HG03135 (cell line): Measurements from ENCODE around the gene ASXL2.
"Not testable (repeated sequence)": the region's sequence is repeated elsewhere in the genome, so short reads cannot be mapped to it uniquely, and the experiment has no call there.

ENCODE experiments used
- ATAC-seq: cut with Tn5 transposase; IDR thresholded peaks from one replicate; pipeline ENCODE4 v1.9.1; 2021; ENCODE audit warnings: mild to moderate bottlenecking, moderate library complexity; ENCODE audit not compliant: unreplicated experiment

The ASXL2 gene

DNA sequence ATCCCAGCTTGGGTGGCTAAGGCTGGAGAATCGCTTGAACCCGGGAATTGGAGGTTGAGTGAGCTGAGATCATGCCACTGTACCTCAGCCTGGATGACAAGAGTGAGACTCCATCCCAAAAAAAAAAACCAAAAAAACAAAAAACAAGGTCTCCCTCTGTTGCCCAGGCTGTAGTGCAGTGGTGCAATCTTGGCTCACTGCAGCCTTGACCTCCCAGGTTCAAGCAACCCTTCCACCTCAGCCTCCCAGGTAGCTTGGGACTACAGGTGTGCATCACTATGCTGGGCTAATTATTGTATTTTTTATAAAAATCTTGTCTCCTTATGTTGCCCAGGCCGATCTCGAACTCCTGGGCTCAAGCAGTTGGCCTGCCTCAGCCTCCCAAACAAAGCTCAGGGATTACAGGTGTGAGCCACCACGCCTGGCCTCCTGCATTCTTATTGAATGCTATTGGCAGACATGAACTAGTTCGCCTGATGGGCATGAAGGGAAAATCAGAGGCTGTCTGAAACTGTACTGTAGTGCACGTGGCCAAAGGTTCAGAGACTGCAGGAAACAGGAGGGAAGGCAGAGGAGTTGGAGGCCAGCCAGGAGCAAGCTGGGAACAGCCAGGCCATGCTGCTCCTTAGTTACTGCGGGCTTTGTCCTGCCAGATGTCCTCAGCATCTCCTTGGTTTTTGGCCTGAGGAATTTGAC, 16.0 kb upstream of the ASXL2 start:
- ATAC-seq = no peak

DNA sequence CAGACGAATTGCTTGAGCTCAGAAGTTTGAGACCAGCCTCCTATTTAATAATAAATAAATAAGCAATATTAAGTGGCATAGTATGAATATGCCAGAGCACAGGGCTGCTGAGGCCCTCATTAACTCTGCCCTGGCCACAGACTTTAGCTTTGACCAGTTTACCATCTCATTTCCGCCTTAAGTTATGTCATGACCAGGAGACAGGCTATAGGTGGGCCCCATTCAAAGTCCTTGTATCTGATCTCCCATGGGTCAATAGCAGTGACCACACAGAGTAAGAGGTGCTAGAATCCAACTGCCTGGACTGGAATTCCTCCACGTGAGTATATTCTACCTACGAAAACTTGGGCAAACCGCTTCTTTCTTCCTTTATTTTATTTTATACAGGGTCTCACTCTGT, 13.4 kb upstream of the ASXL2 start:
- no peak for ATAC-seq

DNA sequence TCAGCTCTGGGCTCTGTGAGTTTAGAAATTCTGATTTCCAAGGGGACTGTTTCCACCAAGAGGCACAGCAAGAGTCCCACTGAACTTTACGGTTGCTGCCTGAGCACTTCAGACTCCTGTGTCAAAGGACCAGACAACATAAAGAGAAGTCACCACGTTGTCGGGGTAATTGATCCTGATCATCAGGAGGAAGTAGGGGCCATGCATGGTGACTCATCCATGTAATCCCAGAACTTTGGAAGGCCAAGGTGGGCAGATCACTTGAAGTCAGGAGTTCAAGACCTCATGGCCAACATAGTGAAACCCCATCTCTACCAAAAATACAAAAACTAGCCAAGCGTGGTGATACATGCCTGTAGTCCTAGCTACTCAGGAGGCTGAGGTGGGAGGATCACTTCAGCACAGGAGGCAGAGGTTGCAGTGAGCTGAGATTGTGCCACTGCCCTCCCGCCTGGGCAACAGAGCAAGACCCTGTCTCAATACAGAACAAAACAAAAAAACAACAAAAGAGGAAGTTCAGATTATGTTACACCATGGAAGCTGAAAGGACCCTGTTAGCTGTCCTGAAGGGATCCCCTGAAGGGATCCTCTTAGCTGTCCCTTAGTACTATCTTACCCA, 9.4 kb upstream of the ASXL2 start:
- ATAC-seq = no peak

DNA sequence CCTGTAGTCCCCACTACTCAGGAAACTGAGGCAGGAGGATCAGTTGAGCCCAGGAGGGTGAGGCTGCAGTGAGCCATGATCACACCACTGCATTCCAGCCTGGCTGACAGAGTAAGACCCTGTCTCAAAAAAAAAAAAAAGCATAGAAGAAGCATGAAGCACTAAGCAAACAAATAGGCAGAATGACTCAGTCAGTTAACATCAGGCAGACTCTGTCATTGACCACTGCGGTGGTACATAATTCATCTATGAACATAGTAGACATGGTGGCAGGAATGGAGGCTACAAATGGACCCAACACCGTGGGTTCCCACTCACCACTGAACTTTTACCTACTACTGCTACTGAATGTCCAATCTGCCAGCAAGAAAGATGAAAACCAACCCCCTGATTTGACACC, 7.6 kb upstream of the ASXL2 start:
- ATAC-seq = no peak

DNA sequence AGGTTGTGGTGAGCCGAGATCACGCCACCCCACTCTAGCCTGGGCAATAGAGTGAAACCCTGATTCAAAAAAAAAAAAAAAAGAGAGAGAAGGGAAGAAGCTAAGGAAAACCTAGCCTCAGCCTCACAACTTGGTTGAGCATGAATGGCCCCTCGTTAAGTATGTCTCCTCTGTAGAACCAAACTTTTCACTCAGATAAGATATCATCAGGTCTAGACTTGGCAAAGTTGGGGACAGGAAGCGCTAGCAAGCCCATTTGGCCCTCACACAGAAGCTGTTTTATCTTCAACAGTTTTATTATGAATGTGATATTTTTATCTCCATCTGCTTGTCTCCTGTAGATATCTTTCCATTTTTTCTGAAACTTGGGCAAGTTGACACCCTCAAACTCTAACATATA, 3.5 kb upstream of the ASXL2 start:
- no peak for ATAC-seq

DNA sequence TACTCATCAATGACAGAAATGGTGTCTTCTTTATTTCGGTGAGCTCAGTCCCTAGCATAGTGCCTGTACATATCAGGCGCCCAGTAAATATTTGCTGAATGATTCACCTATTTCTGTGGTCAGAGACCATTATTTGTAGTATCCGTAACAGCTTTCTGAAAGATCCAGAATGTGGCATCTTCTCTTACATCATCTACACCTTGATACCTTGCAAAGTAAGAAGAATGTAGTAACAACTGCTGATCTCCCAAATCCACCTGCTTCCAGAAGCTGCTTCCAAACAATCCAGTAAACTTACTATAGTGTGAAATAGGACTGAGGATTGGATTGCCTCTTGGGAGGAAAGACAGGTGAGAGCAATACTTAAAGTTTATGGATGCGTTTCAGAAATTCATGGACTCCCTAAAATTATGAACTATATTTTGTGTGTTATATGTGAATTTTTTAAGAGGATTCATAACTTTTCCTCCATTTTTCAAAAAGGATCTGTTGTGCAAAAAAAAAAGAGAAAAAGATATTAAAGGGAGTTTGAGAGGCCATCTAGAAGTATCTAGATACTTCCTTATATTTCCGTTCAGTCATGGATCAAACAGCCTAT, 945 bp upstream of the ASXL2 start:
- ATAC-seq = no peak

DNA sequence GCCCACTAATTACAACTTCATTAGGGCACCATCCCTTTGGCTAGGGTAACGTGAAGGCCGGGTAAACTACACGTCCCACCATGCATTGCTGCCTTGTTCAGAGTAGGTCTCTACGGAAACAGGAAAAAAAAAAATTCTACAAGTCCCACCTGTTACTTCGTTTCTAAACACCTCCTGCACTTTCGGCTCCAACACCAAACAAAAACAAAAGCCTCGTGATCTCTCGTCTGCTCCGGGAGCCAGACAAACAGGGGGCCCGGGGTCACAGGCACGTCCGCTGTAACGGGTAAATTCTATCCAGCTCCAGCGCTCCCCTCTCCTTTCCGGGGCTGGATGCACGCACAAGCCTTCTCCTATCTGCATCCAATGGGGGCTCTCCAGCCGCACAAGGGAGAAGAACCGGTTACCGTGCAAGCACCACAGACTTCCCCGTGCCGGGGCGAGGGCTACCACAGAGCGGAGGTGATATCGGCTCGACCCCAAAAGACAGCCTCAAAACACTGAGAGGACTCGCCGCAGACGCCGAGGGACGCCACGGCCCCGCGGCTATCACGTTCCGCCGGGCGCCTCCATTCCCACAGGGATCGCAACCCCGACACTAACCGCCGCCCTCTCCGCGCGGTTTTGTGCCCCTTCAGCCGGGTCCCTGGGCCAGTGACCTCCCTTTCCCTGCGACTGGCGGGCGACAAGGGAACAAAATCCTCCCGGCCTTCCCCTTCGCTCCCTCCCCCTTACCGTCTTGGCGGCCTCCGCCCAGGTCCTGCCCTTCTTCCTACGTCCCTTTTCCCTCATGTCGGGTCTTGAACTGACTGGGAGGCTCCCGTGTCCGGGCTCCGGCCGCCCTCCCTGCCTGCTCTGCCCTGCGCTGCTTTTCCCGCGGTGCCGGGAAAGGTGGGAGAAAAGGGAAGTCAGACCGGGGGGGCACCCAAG, 591 bp downstream of the ASXL2 start:
- peak; percentile 52 for ATAC-seq

DNA sequence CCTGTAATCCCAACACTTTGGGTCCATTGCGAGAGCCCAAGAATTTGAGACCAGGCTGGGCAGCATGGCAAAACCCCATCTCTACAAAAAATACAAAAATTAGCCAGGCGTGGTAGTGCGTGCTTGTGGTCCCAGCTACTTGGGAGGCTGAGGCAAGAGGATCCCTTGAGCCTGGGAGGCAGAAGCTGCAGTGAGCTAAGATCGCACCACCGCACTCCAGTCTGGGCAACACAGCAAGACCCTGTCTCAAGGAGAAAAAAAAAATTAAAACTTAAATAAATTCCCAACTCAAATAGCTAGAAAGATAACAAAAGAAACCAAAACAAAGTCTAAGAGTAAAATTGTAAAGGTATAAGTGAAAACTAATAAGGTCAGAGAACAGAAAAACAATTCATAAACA, 6.2 kb downstream of the ASXL2 start:
- no peak for ATAC-seq

DNA sequence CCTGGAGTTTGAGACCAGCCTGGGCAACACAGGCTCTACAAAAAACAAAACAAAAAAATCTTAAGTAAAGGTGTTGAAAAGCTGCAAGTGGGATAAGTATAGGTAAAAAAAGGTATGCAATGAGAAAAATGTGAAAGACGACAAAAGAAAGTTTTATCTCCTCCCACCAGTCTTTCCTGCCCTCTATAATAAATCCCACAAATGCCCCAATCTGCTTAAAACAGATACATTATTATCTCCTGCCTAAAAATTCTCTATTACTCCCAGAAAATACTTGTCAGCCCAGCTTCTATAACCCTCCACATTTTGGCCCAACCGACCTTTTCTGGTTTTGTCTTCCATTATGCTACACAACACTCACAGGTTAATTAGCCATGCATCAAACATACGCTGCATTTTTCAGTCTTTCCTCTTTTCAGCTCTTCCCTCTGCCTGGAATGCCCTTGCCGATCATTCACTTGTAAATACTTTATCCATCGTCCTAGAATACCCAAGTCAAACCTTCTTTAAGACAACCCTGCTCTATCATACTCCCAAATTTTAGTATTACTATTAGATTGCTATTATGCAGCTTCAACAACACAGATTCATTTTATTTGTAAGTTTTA, 10.8 kb downstream of the ASXL2 start:
- ATAC-seq = no peak

DNA sequence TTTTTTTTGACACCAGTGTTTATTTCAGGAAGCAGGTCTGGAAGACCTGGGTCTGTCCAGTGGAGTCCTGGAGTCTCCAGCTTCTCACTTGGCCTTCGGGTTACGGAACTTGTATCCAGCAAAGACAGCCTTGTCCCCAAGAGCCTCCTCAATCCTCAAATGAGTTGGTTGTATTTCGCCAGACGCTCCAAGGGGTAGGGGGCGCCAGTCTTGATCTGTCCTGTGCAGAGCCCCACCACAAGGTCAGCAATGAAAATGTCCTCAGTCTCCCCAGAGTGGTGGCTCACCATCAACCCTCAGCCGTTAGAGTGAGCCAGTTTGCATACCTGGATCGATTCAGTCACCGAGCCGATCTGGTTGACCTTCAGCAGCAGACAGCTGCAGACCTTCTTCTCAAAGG, 21.9 kb downstream of the ASXL2 start:
- ATAC-seq = no peak

DNA sequence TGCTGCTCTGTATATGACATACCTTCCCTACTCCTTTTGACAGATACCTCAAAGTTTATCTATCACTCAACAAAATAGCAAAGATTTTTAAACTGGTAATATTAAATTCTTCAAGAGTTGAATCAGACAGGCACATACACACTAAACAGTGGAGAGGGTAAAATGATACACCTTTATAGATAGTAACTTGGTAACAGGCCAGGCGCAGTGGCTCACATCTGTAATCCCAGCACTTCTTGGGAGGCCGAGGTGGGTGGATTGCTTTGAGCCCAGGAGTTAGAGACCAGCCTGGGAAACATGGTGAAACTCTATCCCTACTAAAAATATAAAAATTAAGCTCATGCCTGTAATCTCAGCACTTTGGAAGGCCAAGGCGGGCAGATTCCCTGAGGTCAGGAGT, 23.2 kb downstream of the ASXL2 start:
- ATAC-seq = no peak

DNA sequence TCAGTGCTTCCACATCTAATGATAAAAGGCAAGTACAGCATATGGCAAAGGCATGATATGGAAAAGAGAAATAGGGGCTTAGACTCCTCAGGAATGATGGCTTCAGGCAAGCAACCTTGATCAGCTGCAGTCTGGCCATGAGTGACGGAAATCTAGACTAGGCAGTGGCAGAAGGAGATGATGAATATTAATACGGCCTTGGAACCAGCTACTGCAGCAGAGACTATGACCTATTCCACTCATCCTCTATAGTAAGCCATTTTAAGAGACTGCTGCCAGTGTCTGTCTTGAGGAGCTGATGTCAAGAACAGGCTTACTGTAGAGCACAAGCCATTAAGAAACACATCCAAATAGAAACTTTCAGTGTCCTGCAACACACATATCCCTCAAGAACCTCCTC, 23.7 kb downstream of the ASXL2 start:
- ATAC-seq = no peak

DNA sequence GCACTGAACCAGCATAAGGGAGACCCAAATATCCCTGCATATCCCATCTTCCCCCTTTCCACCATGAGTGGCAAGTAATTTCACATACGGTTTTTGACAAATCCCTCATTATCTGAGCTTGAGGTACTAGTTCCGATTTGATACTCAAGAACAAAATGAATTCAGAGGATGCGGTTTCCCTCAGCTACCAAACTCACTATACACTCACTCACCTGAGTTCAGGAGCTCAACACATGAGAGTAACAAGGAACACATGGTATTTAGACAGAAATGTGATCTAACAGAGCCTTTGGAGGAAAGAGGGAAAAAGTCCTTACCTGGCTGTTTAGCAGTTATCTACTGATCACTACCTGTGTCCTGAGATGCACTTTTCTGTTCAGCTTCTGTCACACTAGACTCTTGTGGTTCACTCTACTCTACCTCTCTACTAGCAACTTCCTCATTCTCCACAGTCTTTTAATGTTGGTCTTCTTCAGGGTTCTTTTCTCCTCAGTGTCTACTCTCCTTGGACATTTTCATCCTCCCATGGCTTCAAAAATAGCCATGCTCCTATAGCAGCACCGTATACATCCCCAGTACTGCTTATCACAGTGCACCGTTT, 25.1 kb downstream of the ASXL2 start:
- ATAC-seq = no peak

DNA sequence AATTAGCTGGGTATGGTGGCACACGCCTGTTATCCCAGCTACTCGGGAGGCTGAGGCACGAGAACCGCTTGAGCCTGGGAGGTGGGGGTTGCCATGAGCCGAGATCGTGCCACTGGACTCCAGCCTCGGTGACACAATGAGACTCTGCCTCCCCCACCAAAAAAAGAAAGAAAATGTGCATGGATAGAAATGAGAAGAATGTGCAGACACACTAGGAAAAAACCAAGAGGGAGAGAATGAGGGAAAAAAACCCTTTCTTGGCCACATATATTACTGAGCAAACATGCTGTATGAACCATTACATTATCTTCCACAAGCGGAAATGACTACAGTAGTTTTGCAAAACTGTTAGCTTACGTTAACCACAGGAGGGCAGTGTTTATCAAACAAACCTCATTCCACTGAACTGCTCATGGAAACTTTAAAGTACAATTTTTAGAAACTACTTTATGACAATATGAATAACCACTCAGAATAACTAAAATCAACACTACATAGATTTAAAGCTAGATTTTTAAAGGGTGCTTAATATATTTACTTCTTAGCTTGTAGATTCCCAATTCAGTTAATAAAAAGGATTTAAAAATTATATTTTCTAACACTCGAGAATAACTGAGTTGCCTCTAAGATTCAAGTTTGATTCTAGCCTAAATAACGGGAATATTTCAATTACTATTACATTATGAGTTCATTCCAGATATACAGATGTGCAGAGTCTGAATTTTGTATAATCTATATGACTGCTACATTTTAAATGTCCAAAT, 26.4 kb downstream of the ASXL2 start:
- peak; percentile 76 for ATAC-seq

DNA sequence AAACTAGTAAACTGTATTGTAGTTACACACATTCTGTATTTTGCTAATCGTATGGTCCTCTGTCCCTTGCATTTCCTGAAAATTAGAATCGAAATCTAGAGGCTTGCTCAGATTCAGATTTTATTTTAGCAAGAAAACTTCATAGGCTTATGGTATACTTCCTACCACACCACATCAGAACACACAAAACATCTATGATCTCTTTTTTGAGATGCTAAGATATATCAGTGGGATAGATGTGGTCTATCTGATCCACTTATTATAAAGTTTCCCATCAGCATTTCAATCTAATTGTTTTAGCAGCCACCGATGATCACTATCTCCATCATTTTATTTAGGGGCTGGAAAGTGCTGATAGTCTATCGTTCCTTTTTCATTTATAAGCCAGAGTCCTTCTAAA, 27.9 kb downstream of the ASXL2 start:
- ATAC-seq = not testable (repeated sequence)

DNA sequence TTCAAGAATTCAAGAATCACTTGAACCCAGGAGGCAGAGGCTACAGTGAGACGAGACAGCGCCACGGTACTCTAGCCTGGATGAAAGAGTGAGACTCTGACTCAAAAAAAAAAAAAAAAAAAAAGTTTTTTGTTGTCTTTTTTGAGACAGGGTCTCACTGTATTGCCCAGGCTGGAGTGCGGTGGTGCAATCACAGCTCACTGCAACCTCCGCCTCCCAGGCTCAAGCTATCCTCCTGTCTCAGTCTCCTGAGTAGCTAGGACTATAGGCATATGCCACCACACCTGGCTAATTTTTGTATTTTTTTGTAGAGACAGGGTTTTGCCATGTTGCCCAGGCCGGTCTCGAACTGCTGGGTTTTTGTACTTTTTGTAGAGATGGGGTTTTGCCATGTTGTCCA, 28.9 kb downstream of the ASXL2 start:
- ATAC-seq = not testable (repeated sequence)

DNA sequence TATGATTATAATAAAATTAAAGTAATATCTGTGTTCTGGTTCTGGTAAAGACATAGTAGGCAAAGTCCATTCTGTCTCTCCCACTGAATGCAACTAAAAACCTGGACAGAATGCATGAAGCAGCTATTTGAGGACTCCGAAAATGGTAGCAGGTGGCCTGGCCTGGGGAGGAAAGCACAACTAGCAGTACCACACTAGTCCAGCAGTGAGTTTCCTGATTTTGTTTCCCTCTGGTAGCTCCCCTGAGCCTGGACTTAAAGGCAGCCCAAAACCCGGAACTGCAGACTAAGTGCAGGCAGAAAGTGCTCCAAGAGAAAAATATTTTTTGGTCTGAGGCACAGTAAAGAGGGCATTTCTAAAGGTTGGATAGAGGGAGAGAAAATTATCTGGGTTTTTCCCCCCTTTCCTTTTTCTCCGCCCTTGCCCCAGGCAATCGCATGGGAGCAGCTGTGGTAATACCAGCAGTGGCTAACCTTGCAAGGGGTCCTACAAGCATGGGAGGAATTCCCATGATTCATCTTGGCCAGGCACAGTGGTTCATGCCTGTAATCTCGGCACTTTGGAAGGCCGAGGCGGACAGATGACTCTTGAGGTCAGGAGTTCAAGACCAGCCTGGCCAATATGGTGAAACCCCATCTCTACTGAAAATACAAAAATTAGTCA, 32.3 kb downstream of the ASXL2 start:
- no peak for ATAC-seq

DNA sequence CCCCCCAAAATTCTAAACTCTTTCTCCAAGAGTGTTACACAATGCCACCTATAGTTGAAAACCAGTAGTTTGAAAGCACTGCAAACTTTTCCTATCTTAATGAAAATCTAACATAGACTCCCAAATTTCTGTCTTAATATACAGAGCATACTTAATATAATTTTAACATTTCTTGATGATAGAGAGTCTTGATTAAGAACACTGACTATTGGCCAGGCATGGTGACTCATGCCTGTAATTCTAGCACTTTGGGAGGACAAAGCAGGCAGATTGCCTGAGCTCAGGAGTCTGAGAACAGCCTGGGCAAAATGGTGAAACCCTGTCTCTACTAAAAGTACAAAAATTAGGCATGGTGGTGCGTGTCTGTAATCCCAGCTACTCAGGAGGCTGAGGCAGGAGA, 34.2 kb downstream of the ASXL2 start:
- ATAC-seq = no peak

DNA sequence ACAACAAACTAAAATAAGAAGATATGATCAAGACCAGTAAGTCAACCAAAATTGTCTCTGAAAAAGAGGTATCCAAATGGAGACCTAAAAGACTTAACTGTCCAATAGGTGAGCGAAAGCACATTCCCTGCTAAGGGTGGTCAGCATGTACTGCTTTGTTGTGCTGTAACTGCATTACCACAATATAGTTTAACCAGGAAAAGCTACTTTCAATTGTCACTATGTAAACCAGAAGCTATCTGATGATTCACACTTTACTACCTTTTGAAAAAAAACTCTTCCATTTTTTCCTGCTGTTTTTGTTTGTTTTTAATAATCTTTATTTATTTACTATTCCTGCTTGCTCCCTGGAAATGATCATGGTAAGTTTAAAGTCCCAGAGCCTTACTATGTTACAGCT, 36.1 kb downstream of the ASXL2 start:
- ATAC-seq = no peak
